ENCODE results near the gene PPFIBP1. TPM values are rescaled to one million over a fixed set of nuclear protein-coding genes. Genes with fewer than 3 reads are reported as not detected.
"Not testable (repeated sequence)": the region's sequence is repeated elsewhere in the genome, so short reads cannot be mapped to it uniquely, and the experiment has no call there.

Gene PPFIBP1
- total RNA-seq, 1 experiment from 2014 or later, result 88.6 TPM

DNA sequence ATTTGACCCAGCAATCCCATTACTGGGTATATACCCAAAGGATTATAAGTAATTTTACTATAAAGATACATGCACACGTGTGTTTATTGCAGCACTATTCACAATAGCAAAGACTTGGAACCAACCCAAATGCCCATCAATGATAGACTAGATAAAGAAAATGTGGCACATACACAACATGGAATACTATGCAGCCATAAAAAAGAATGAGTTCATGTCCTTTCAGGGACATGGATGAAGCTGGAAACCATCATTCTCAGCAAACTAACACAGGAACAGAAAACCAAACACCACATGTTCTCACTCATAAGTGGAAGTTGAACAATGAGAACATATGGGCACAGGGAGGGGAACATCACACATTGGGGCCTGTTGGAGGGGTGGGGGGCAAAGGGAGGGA lies 20.9 kb downstream of the PPFIBP1 start:
- in situ Hi-C loops (cut with HindIII; ENCODE audit: low pct_unique_long_range_greater_than_20kb, low sequenced_read_pairs); POLR2A ChIA-PET; BruUV-seq (replicated peaks); DNase-seq (ENCODE audit: low read depth, low spot score); H3K27me3 ChIP-seq (ENCODE audit: control insufficient read depth, insufficient read depth, low read length); intact Hi-C loops (cut with micrococcal nuclease; ENCODE audit: unreplicated experiment); CTCF ChIA-PET; H3K4me3 ChIP-seq (ENCODE audit: low read depth in 2 of 2, low read length in 2 of 2); ATAC-seq; H3K27ac ChIP-seq (ENCODE audit: low read length); H3K36me3 ChIP-seq (ENCODE audit: control insufficient read depth, insufficient read depth, low read length); H3K9me3 ChIP-seq (ENCODE audit: control insufficient read depth, insufficient read depth, low read depth, low read length): not testable (repeated sequence)
- peaks cover 60% of the 10 kb centered on the region for H3K4me1 ChIP-seq (ENCODE audit: control insufficient read depth, insufficient read depth, low read length)

DNA sequence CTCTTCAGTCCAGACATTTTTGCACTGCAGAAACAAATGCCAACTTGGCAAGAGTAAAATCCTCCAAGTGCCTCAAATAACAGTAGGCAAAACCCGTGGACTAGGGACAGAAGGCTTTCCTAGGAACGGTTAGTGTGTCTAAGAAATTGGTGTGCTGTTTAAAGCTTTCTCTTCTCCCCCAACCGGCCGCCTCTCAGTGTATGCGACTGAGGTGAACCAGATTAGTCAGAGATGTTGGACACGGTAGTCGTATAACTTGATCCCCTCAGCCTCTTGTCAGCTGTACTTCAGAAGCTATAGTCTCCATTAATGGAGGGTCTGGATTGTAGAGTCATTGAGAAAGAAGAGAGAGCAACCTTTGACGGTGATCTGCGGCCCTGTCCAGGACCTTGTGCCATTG lies 21.7 kb downstream of the PPFIBP1 start:
- POLR2A ChIA-PET, result interaction anchor here (0.6 kb wide), 1 partner anchor 16 kb away, joined by 3 read pairs; no protein-coding TSS in a partner anchor
- H3K27ac ChIP-seq (ENCODE audit: low read length), result peak overlapping the region; percentile 67
- peaks cover 64% of the 10 kb centered on the region for H3K4me1 ChIP-seq (ENCODE audit: control insufficient read depth, insufficient read depth, low read length)
- CTCF ChIA-PET, result no interaction called here
- H3K4me3 ChIP-seq (ENCODE audit: low read depth in 2 of 2, low read length in 2 of 2), result no peak overlapping the region
- TF ChIP-seq, protein P1, sequence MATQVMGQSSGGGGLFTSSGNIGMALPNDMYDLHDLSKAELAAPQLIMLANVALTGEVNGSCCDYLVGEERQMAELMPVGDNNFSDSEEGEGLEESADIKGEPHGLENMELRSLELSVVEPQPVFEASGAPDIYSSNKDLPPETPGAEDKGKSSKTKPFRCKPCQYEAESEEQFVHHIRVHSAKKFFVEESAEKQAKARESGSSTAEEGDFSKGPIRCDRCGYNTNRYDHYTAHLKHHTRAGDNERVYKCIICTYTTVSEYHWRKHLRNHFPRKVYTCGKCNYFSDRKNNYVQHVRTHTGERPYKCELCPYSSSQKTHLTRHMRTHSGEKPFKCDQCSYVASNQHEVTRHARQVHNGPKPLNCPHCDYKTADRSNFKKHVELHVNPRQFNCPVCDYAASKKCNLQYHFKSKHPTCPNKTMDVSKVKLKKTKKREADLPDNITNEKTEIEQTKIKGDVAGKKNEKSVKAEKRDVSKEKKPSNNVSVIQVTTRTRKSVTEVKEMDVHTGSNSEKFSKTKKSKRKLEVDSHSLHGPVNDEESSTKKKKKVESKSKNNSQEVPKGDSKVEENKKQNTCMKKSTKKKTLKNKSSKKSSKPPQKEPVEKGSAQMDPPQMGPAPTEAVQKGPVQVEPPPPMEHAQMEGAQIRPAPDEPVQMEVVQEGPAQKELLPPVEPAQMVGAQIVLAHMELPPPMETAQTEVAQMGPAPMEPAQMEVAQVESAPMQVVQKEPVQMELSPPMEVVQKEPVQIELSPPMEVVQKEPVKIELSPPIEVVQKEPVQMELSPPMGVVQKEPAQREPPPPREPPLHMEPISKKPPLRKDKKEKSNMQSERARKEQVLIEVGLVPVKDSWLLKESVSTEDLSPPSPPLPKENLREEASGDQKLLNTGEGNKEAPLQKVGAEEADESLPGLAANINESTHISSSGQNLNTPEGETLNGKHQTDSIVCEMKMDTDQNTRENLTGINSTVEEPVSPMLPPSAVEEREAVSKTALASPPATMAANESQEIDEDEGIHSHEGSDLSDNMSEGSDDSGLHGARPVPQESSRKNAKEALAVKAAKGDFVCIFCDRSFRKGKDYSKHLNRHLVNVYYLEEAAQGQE (IDR thresholded peaks at IDR 0.05; ENCODE audit: insufficient read depth in 1 of 2, low read depth in 2 of 2, low read length in 1 of 2), result no peak
- TF ChIP-seq, protein P2, sequence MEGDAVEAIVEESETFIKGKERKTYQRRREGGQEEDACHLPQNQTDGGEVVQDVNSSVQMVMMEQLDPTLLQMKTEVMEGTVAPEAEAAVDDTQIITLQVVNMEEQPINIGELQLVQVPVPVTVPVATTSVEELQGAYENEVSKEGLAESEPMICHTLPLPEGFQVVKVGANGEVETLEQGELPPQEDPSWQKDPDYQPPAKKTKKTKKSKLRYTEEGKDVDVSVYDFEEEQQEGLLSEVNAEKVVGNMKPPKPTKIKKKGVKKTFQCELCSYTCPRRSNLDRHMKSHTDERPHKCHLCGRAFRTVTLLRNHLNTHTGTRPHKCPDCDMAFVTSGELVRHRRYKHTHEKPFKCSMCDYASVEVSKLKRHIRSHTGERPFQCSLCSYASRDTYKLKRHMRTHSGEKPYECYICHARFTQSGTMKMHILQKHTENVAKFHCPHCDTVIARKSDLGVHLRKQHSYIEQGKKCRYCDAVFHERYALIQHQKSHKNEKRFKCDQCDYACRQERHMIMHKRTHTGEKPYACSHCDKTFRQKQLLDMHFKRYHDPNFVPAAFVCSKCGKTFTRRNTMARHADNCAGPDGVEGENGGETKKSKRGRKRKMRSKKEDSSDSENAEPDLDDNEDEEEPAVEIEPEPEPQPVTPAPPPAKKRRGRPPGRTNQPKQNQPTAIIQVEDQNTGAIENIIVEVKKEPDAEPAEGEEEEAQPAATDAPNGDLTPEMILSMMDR (IDR thresholded peaks at IDR 0.05), result no peak
- TF ChIP-seq TCF7L2 (IDR thresholded peaks at IDR 0.05; ENCODE audit: low read depth, low read length), result no peak
- TF ChIP-seq SIN3A (IDR thresholded peaks at IDR 0.05; ENCODE audit: borderline replicate concordance, insufficient read depth, low read depth, low read length), result no peak
- no peaks in the 10 kb centered on the region for H3K9me3 ChIP-seq (ENCODE audit: control insufficient read depth, insufficient read depth, low read depth, low read length)
- no peaks in the 10 kb centered on the region for H3K27me3 ChIP-seq (ENCODE audit: control insufficient read depth, insufficient read depth, low read length)
- no peaks in the 10 kb centered on the region for H3K36me3 ChIP-seq (ENCODE audit: control insufficient read depth, insufficient read depth, low read length)
- no TSS peak for BruUV-seq (replicated peaks)
- intact Hi-C loops (cut with micrococcal nuclease; ENCODE audit: unreplicated experiment) (no loop called here), in situ Hi-C loops (cut with HindIII; ENCODE audit: low pct_unique_long_range_greater_than_20kb, low sequenced_read_pairs) (no loop called here)
- no peak for DNase-seq (ENCODE audit: low read depth, low spot score)
- no peak for ATAC-seq

DNA sequence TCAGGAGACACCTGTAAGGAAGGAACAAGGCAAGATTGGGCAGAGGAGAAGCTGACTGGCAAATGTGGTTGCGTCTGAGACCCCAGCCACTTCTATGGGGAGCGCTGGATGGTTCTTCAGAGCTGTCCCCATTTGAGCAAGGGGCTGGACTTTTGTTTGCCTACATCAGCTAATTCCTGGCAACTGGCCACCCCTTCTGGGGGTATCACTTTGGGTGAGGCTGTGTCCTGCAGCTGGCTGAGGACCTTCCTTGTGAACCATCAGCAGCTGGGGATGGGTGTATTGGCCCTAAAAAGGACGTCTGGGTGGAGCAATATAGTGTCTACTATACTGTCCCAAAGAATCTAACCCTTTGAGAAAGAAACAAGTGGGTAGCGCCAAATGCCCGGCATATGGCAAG lies 23.6 kb downstream of the PPFIBP1 start:
- intact Hi-C loops (cut with micrococcal nuclease; ENCODE audit: unreplicated experiment), result no loop called here
- Histone ChIP-seq H3K36me3 (ENCODE audit: control insufficient read depth, insufficient read depth, low read length) (no peaks in the 10 kb centered on the region), H3K4me3 (ENCODE audit: low read depth in 2 of 2, low read length in 2 of 2) (no peak overlapping the region), H3K9me3 (ENCODE audit: control insufficient read depth, insufficient read depth, low read depth, low read length) (no peaks in the 10 kb centered on the region), H3K4me1 (ENCODE audit: control insufficient read depth, insufficient read depth, low read length) (peaks cover 67% of the 10 kb centered on the region), H3K27ac (ENCODE audit: low read length) (peak overlapping the region; percentile 97), H3K27me3 (ENCODE audit: control insufficient read depth, insufficient read depth, low read length) (no peaks in the 10 kb centered on the region)
- BruUV-seq (replicated peaks), result no TSS peak
- DNase-seq (ENCODE audit: low read depth, low spot score) (no peak), ATAC-seq (no peak)
- POLR2A ChIA-PET, result no interaction called here
- in situ Hi-C loops (cut with HindIII; ENCODE audit: low pct_unique_long_range_greater_than_20kb, low sequenced_read_pairs), result no loop called here
- TF ChIP-seq, protein P1 (IDR thresholded peaks at IDR 0.05; ENCODE audit: insufficient read depth in 1 of 2, low read depth in 2 of 2, low read length in 1 of 2), result no peak
- TF ChIP-seq POLR2AphosphoS5 (IDR thresholded peaks at IDR 0.05; ENCODE audit: low read depth, low read length) (no peak), TCF7L2 (IDR thresholded peaks at IDR 0.05; ENCODE audit: low read depth, low read length) (no peak), SIN3A (IDR thresholded peaks at IDR 0.05; ENCODE audit: borderline replicate concordance, insufficient read depth, low read depth, low read length) (no peak)
- TF ChIP-seq, protein P2 (IDR thresholded peaks at IDR 0.05), result no peak
- CTCF ChIA-PET, result no interaction called here
